H1 (cell line): ENCODE results near the gene ZBTB2. TPM values are rescaled to one million over a fixed set of nuclear protein-coding genes. Genes with fewer than 3 reads are reported as not detected.

ENCODE experiments used
- CTCF ChIA-PET: fragments of 300-600 bp; sonication (Branson Sonifier 250); formaldehyde crosslinking; loops from one replicate; lab custom pipeline; 2021; ENCODE audit not compliant: partially characterized antibody; lab: Charles Lee
- POLR2A ChIA-PET: fragments of 300-600 bp; sonication (Branson Sonifier 250); formaldehyde crosslinking; loops from one replicate; lab custom pipeline; 2021; ENCODE audit warnings: inconsistent platforms; ENCODE audit not compliant: partially characterized antibody; lab: Charles Lee
- DNase-seq, 2 experiments: peaks; one replicate each; pipeline versions ENCODE4 v3.0.0 to v3.0.0-alpha.2; 2010 to 2022; ENCODE audit warnings: low spot score in 2 of 2, low read depth in 1 of 2, mixed read lengths in 1 of 2
- FAIRE-seq: peaks from 2 replicates; lab custom pipeline; 2011; peaks lifted over from hg19 to GRCh38; lab: Jason Lieb, UNC
- H2AFZ ChIP-seq: 2 replicates; pipeline ENCODE4 v1.8.1; 2012; ENCODE audit warnings: low read length, inconsistent platforms
- H2AK5ac ChIP-seq: 2 replicates; pipeline ENCODE4 v1.6.1; 2013; ENCODE audit warnings: low read depth, low read length
- H2BK120ac ChIP-seq: replicated peaks from 2 replicates; pipeline ENCODE3; 2013; ENCODE audit warnings: low read depth, low read length, inconsistent platforms
- H2BK12ac ChIP-seq: 2 replicates; pipeline ENCODE4 v1.6.1; 2013; ENCODE audit warnings: low read depth, low read length
- H2BK15ac ChIP-seq: 2 replicates; pipeline ENCODE4 v1.6.1; 2013; ENCODE audit warnings: low read length
- H2BK20ac ChIP-seq: 2 replicates; pipeline ENCODE4 v1.6.1; 2013; ENCODE audit warnings: low read length
- H2BK5ac ChIP-seq: 2 replicates; pipeline ENCODE4 v1.6.1; 2013; ENCODE audit warnings: low read depth, low read length
- H3K14ac ChIP-seq: 2 replicates; pipeline ENCODE4 v1.6.1; 2013; ENCODE audit warnings: inconsistent platforms; ENCODE audit not compliant: insufficient read length
- H3K18ac ChIP-seq: 2 replicates; pipeline ENCODE4 v1.6.1; 2013; ENCODE audit warnings: low read length; ENCODE audit errors: extremely low read depth
- H3K23ac ChIP-seq: 2 replicates; pipeline ENCODE4 v1.6.1; 2013; ENCODE audit warnings: inconsistent platforms; ENCODE audit not compliant: insufficient read length
- H3K23me2 ChIP-seq: 2 replicates; pipeline ENCODE4 v1.6.1; 2013; ENCODE audit warnings: low read depth, low read length
- H3K27ac ChIP-seq: 2 replicates; pipeline ENCODE4 v1.6.1; 2011; ENCODE audit warnings: low read depth, low read length, inconsistent platforms
- H3K27me3 ChIP-seq, 4 experiments: replicated peaks in 1 of 4; 1 replicate in 1 of 4; 2 replicates in 3 of 4; pipeline versions ENCODE4 v1.6.1 to v1.8.1; 2011 to 2013; ENCODE audit warnings: low read length in 3 of 4, mild to moderate bottlenecking in 3 of 4, inconsistent platforms in 2 of 4, mixed read lengths in 2 of 4, moderate library complexity in 1 of 4; ENCODE audit not compliant: control insufficient read depth in 3 of 4, insufficient read depth in 3 of 4; ENCODE audit errors: extremely low read depth in 1 of 4
- H3K36me3 ChIP-seq, 4 experiments: 2 replicates each; pipeline versions ENCODE4 v1.6.1 to v1.8.1; 2011 to 2013; ENCODE audit warnings: mild to moderate bottlenecking in 4 of 4, low read length in 3 of 4, moderate library complexity in 2 of 4, control low read depth in 1 of 4, inconsistent platforms in 1 of 4; ENCODE audit not compliant: insufficient read depth in 4 of 4, control insufficient read depth in 2 of 4
- H3K4ac ChIP-seq: replicated peaks from 2 replicates; pipeline ENCODE3; 2013; ENCODE audit warnings: low read length, low read depth, mixed read lengths, inconsistent platforms; ENCODE audit not compliant: insufficient read length
- H3K4me1 ChIP-seq, 4 experiments: replicated peaks in 1 of 4; 1 replicate in 1 of 4; 2 replicates in 3 of 4; pipeline versions ENCODE4 v1.6.1 to v1.8.1; 2011 to 2013; ENCODE audit warnings: low read length in 3 of 4, inconsistent platforms in 2 of 4, mixed read lengths in 1 of 4; ENCODE audit not compliant: insufficient read depth in 4 of 4, control insufficient read depth in 3 of 4
- H3K4me2 ChIP-seq, 2 experiments: 2 replicates each; pipeline versions ENCODE4 v1.6.1 to v1.8.1; 2011 to 2013; ENCODE audit warnings: low read depth in 2 of 2, low read length in 2 of 2, control low read depth in 1 of 2, inconsistent platforms in 1 of 2, mild to moderate bottlenecking in 1 of 2; ENCODE audit not compliant: insufficient read depth in 1 of 2
- H3K4me3 ChIP-seq, 4 experiments: fragments of 200-600, 300-600 bp in 1 of 4; sonication (generic), shearing (Covaris generic), sonication (Bioruptor Twin) in 1 of 4; 2 replicates each; pipeline versions ENCODE4 v1.5.1 to v1.8.1; 2011 to 2016; ENCODE audit warnings: low read length in 4 of 4, low read depth in 3 of 4, control low read depth in 2 of 4, inconsistent platforms in 2 of 4, mild to moderate bottlenecking in 2 of 4, mixed read lengths in 1 of 4, moderate library complexity in 1 of 4; ENCODE audit not compliant: insufficient read depth in 2 of 4; ENCODE audit errors: extremely low read depth in 1 of 4
- H3K56ac ChIP-seq: replicated peaks from 2 replicates; pipeline ENCODE3; 2013; ENCODE audit warnings: low read depth, mild to moderate bottlenecking, mixed read lengths, low read length, inconsistent platforms; ENCODE audit not compliant: insufficient read length
- H3K79me1 ChIP-seq: 2 replicates; pipeline ENCODE4 v1.6.1; 2013; ENCODE audit warnings: low read depth, low read length, control low read depth
- H3K79me2 ChIP-seq, 2 experiments: 2 replicates each; pipeline versions ENCODE4 v1.6.1 to v1.8.1; 2012 to 2013; ENCODE audit warnings: low read length in 2 of 2, mild to moderate bottlenecking in 2 of 2, inconsistent platforms in 1 of 2; ENCODE audit not compliant: insufficient read depth in 2 of 2, control insufficient read depth in 1 of 2
- H3K9ac ChIP-seq, 4 experiments: replicated peaks in 1 of 4; 1 replicate in 1 of 4; 2 replicates in 3 of 4; pipeline versions ENCODE4 v1.6.1 to v1.8.1; 2011 to 2013; ENCODE audit warnings: low read depth in 3 of 4, low read length in 3 of 4, control low read depth in 2 of 4, mild to moderate bottlenecking in 2 of 4, moderate library complexity in 2 of 4, inconsistent platforms in 1 of 4; ENCODE audit errors: extremely low read depth in 1 of 4
- H3K9me3 ChIP-seq, 2 experiments: 2 replicates each; pipeline versions ENCODE4 v1.6.1 to v1.8.1; 2012 to 2013; ENCODE audit warnings: mild to moderate bottlenecking in 2 of 2, moderate library complexity in 2 of 2, control low read depth in 1 of 2, inconsistent platforms in 1 of 2, low read depth in 1 of 2, low read length in 1 of 2, mixed read lengths in 1 of 2; ENCODE audit not compliant: insufficient read depth in 2 of 2
- H4K20me1 ChIP-seq, 2 experiments: replicated peaks in 1 of 2; 2 replicates each; pipeline versions ENCODE3 to v1.8.1; 2011 to 2013; ENCODE audit warnings: inconsistent platforms in 2 of 2, low read length in 2 of 2, mild to moderate bottlenecking in 1 of 2; ENCODE audit not compliant: insufficient read depth in 2 of 2, control insufficient read depth in 1 of 2
- H4K5ac ChIP-seq: 2 replicates; pipeline ENCODE4 v1.6.1; 2013; ENCODE audit warnings: low read length, low read depth, mixed read lengths, inconsistent platforms; ENCODE audit not compliant: insufficient read length
- H4K8ac ChIP-seq: 2 replicates; pipeline ENCODE4 v1.8.0; 2013; ENCODE audit warnings: mild to moderate bottlenecking, moderate library complexity, low read length, inconsistent platforms; ENCODE audit not compliant: insufficient read depth; ENCODE audit errors: extremely low read depth
- H4K91ac ChIP-seq: replicated peaks from 2 replicates; pipeline ENCODE3; 2013; ENCODE audit warnings: low read length, mixed read lengths, inconsistent platforms; ENCODE audit not compliant: insufficient read length
- ATF3 ChIP-seq: IDR thresholded peaks from 2 replicates; pipeline ENCODE4 v1.6.1; 2011; ENCODE audit warnings: low read depth, mild to moderate bottlenecking, low read length; ENCODE audit not compliant: insufficient read depth
- KDM5A ChIP-seq: fragments of 200-600 bp; IDR thresholded peaks from 2 replicates; pipeline ENCODE4 v1.7.1; 2012; ENCODE audit warnings: mild to moderate bottlenecking, low read length, inconsistent platforms, mixed read lengths
- POLR2AphosphoS5 ChIP-seq: IDR thresholded peaks from 2 replicates; pipeline ENCODE4 v1.6.1; 2011; ENCODE audit warnings: low read depth, low read length
- polyA plus RNA-seq, 7 experiments: library from polyadenylated mRNA; depleted of rRNA in 3 of 7; stranded (reverse) in 5 of 7; unstranded in 2 of 7; fragments of >200 nt in 5 of 7; fragments of 200-250 nt in 2 of 7; gene quantifications; 1 replicate in 5 of 7; 2 replicates in 1 of 7; 4 replicates in 1 of 7; pipeline versions ENCODE4 v1.2.1 to v1.2.3, GENCODE V29; 2011 to 2013; ENCODE audit warnings: missing spikeins in 2 of 7, mixed read lengths in 2 of 7
- total RNA-seq: library from RNA; stranded (reverse); fragmentation: NEBNext Ultra II Directional; extraction: Animal tissue kit (Norgen Biotek cat#: 25700); gene quantifications from 2 replicates; pipeline ENCODE4 v1.2.1, GENCODE V29; 2021

Gene ZBTB2
- total and polyA plus RNA-seq, 2 of the 8 experiments (the other 6 are each of a cell fraction or from before 2014, with no cell fraction given): 16.1 to 23.7 TPM

GRCh38 chr6:151436802-151437201 is 45.4 kb upstream of the ZBTB2 start:
- Histone ChIP-seq H3K4me2 (no peak overlapping the region), H2AK5ac (no peak overlapping the region), H3K14ac (no peak overlapping the region), H3K79me1 (no peaks in the 10 kb centered on the region; the same call in 1 of the 2 replicates), H3K79me2 (peaks cover 0 to 43% of the 10 kb centered on the region in 2 experiments; a peak in 2 of 4 replicates), H3K4ac (no peak overlapping the region), H3K18ac (no peak overlapping the region), H4K20me1 (peaks cover 6 to 7% of the 10 kb centered on the region in 2 experiments), H3K56ac (no peak overlapping the region), H4K91ac (no peak overlapping the region), H2BK12ac (no peak overlapping the region), H4K5ac (no peak overlapping the region), H3K36me3 (peaks cover 3 to 17% (median 6%) of the 10 kb centered on the region in 4 experiments; a peak in 6 of 8 replicates), H4K8ac (no peak overlapping the region), H2BK120ac (no peak overlapping the region), H3K4me1 (no peaks in the 10 kb centered on the region), H3K4me3 (no peak overlapping the region), H2BK5ac (no peak overlapping the region), H3K9ac (no peak overlapping the region), H3K23ac (no peak overlapping the region), H2BK20ac (no peak overlapping the region), H2BK15ac (no peak overlapping the region), H3K9me3 (no peaks in the 10 kb centered on the region), H3K27me3 (no peaks in the 10 kb centered on the region), H2AFZ (no peak overlapping the region), H3K23me2 (no peaks in the 10 kb centered on the region)
- ChIA-PET POLR2A (no interaction called here), CTCF (interaction anchor here (1.0 to 1.1 kb wide), 2 partner anchors 23 to 30 kb away, joined by 3 read pairs; no protein-coding TSS in a partner anchor)
- no peak for DNase-seq
- no peak for FAIRE-seq
- TF ChIP-seq KDM5A (no peak), POLR2AphosphoS5 (no peak), ATF3 (no peak)
- TF ChIP-seq, all 59 proteins: peak for 0
- no peak overlapping the region for H3K27ac ChIP-seq
